Liver (tissue), 9 donors: ENCODE results near the gene KRTAP4-5. TPM values are rescaled to one million over a fixed set of nuclear protein-coding genes. Genes with fewer than 3 reads are reported as not detected.
"Not testable (repeated sequence)": the region's sequence is repeated elsewhere in the genome, so short reads cannot be mapped to it uniquely, and the experiment has no call there.

Experiments
- DNase-seq: peaks from one replicate; pipeline ENCODE4 v3.0.0-alpha.2; 2017; ENCODE audit warnings: low spot score
- H3K27ac ChIP-seq, 2 donors: one replicate each; pipeline ENCODE4 v1.7.0; 2013; ENCODE audit warnings: inconsistent platforms in 2 of 2, low read length in 2 of 2, control low read depth in 1 of 2, low read depth in 1 of 2, mild to moderate bottlenecking in 1 of 2
- H3K27me3 ChIP-seq, 4 donors: one replicate each; pipeline versions ENCODE4 v1.6.1 to v1.7.0; 2013; ENCODE audit warnings: low read length in 3 of 4, inconsistent platforms in 1 of 4, mild to moderate bottlenecking in 1 of 4, moderate library complexity in 1 of 4; ENCODE audit not compliant: control insufficient read depth in 4 of 4, insufficient read depth in 4 of 4
- H3K36me3 ChIP-seq, 4 donors: one replicate each; pipeline versions ENCODE4 v1.6.1 to v1.7.0; 2013; ENCODE audit warnings: low read length in 3 of 4, mild to moderate bottlenecking in 3 of 4, low read depth in 1 of 4, moderate library complexity in 1 of 4; ENCODE audit not compliant: control insufficient read depth in 4 of 4, insufficient read depth in 3 of 4
- H3K4me1 ChIP-seq, 4 donors: one replicate each; pipeline versions ENCODE4 v1.6.1 to v1.7.0; 2013; ENCODE audit warnings: low read length in 3 of 4, mild to moderate bottlenecking in 3 of 4, moderate library complexity in 1 of 4; ENCODE audit not compliant: control insufficient read depth in 4 of 4, insufficient read depth in 4 of 4
- H3K4me3 ChIP-seq, 3 donors: one replicate each; pipeline versions ENCODE4 v1.6.1 to v1.7.0; 2013; ENCODE audit warnings: low read length in 3 of 3, control low read depth in 1 of 3, low read depth in 1 of 3, mild to moderate bottlenecking in 1 of 3
- H3K9ac ChIP-seq, 2 donors: one replicate each; pipeline ENCODE4 v1.7.0; 2013; ENCODE audit warnings: low read length in 2 of 2, mild to moderate bottlenecking in 2 of 2, moderate library complexity in 2 of 2, control low read depth in 1 of 2, low read depth in 1 of 2
- H3K9me3 ChIP-seq, 4 donors: one replicate each; pipeline versions ENCODE4 v1.6.1 to v1.7.0; 2013; ENCODE audit warnings: low read length in 3 of 4; ENCODE audit not compliant: control insufficient read depth in 4 of 4
- CTCF ChIP-seq: fragments of 150-350 bp; IDR thresholded peaks from 2 replicates; pipeline ENCODE4 v1.5.1; 2017; ENCODE audit warnings: improper control_type of control experiment, low read depth, low read length; ENCODE audit not compliant: missing input control
- FOXA1 ChIP-seq: IDR thresholded peaks from 2 replicates; pipeline ENCODE4 v1.6.1; 2016; ENCODE audit warnings: antibody characterized with exemption
- FOXA2 ChIP-seq: IDR thresholded peaks from 2 replicates; pipeline ENCODE4 v1.6.1; 2016; ENCODE audit warnings: antibody characterized with exemption
- GABPA ChIP-seq, 2 donors: IDR thresholded peaks in 1 of 2; conservative IDR thresholded peaks in 1 of 2; 2 replicates each; pipeline ENCODE4 v1.6.1; 2016; ENCODE audit warnings: antibody characterized with exemption in 2 of 2, mild to moderate bottlenecking in 1 of 2, moderate library complexity in 1 of 2
- HNF4G ChIP-seq: IDR thresholded peaks from 2 replicates; pipeline ENCODE4 v1.6.1; 2016; ENCODE audit warnings: antibody characterized with exemption
- JUND ChIP-seq, 2 donors: IDR thresholded peaks; 2 replicates each; pipeline ENCODE4 v1.6.1; 2016; ENCODE audit warnings: antibody characterized with exemption in 2 of 2
- MAX ChIP-seq: IDR thresholded peaks from 2 replicates; pipeline ENCODE4 v1.6.1; 2016; ENCODE audit warnings: antibody characterized with exemption
- NR2F2 ChIP-seq: IDR thresholded peaks from 2 replicates; pipeline ENCODE4 v1.6.1; 2016; ENCODE audit warnings: antibody characterized with exemption
- RAD21 ChIP-seq, 2 donors: IDR thresholded peaks; 2 replicates each; pipeline ENCODE4 v1.6.1; 2016; ENCODE audit warnings: antibody characterized with exemption in 2 of 2, mild to moderate bottlenecking in 2 of 2
- RXRA ChIP-seq, 2 donors: IDR thresholded peaks; 2 replicates each; pipeline ENCODE4 v1.6.1; 2017 to 2018; ENCODE audit warnings: antibody characterized with exemption in 2 of 2, mild to moderate bottlenecking in 1 of 2
- SP1 ChIP-seq: IDR thresholded peaks from 2 replicates; pipeline ENCODE4 v1.6.1; 2018; ENCODE audit warnings: antibody characterized with exemption, mild to moderate bottlenecking
- TAF1 ChIP-seq: conservative IDR thresholded peaks from 2 replicates; pipeline ENCODE4 v1.6.1; 2016; ENCODE audit warnings: antibody characterized with exemption, mild to moderate bottlenecking
- YY1 ChIP-seq: IDR thresholded peaks from 2 replicates; pipeline ENCODE4 v1.6.1; 2016; ENCODE audit warnings: antibody characterized with exemption, mild to moderate bottlenecking
- ZBTB33 ChIP-seq: IDR thresholded peaks from 2 replicates; pipeline ENCODE4 v1.6.1; 2016; ENCODE audit warnings: antibody characterized with exemption
- WGBS: extraction: QIAGEN DNeasy Blood & Tissue Kit; methylation state at CpG from one replicate; pipeline ENCODE4 v1.1.7; 2013; 5-methylcytosine and 5-hydroxymethylcytosine counted together
- polyA plus RNA-seq, 2 donors: library from polyadenylated mRNA; stranded (reverse) in 1 of 2; unstranded in 1 of 2; fragments of 200-250 nt in 1 of 2; fragments of >200 nt in 1 of 2; fragmentation: Nextera tagmentation in 1 of 2; extraction: Ambion mirVana in 1 of 2; gene quantifications; one replicate each; pipeline versions ENCODE4 v1.2.1 to v1.2.3, GENCODE V29; 2013 to 2015
- total RNA-seq, 2 donors: library from RNA; depleted of rRNA; stranded (reverse); fragments of >200 nt; gene quantifications; one replicate each; pipeline ENCODE4 v1.2.3, GENCODE V29; 2014
- donor health status: healthy.
- donor health status: healthy.
- donor health status: healthy.
- donor health status: healthy.
- donor health status: healthy.

The KRTAP4-5 gene
- total and polyA plus RNA-seq, 4 donors: not detected

GRCh38 chr17:41121742-41122141 is 27.9 kb downstream of the KRTAP4-5 start:
- Histone ChIP-seq H3K4me3 (no peak overlapping the region), H3K36me3 (no peaks in the 10 kb centered on the region), H3K9me3 (no peaks in the 10 kb centered on the region), H3K9ac (no peak overlapping the region), H3K27me3 (no peaks in the 10 kb centered on the region), H3K27ac (no peak overlapping the region), H3K4me1 (no peaks in the 10 kb centered on the region)
- WGBS: 83% methylated on average over 2 of the region's 2 CpGs
- TF ChIP-seq TAF1 (no peak), RXRA (IDR thresholded peaks at IDR 0.05) (no peak), ZBTB33 (no peak), MAX (no peak), GABPA (IDR thresholded peaks at IDR 0.05 in 1 of 2, conservative IDR thresholded peaks at IDR 0.05 in 1 of 2) (no peak), FOXA2 (no peak), HNF4G (no peak), SP1 (no peak), NR2F2 (no peak), YY1 (no peak), JUND (IDR thresholded peaks at IDR 0.05) (no peak), RAD21 (IDR thresholded peaks at IDR 0.05) (no peak), FOXA1 (no peak)
- DNase-seq: no peak

- not testable (repeated sequence) for H3K4me3 ChIP-seq, H3K27me3 ChIP-seq, H3K27ac ChIP-seq, H3K9me3 ChIP-seq, H3K4me1 ChIP-seq, H3K36me3 ChIP-seq, H3K9ac ChIP-seq, DNase-seq
- 55% methylated on average over 11 of the region's 11 CpGs for WGBS
Observed at GRCh38 chr17:41119696-41120690, 29.6 kb downstream of the KRTAP4-5 start.

GRCh38 chr17:41118721-41119120 is 30.9 kb downstream of the KRTAP4-5 start:
- 87% methylated on average over 4 of the region's 4 CpGs for WGBS
- no peak overlapping the region for H3K4me3 ChIP-seq
- no peaks in the 10 kb centered on the region for H3K4me1 ChIP-seq
- H3K27ac ChIP-seq: no peak overlapping the region
- H3K9ac ChIP-seq: no peak overlapping the region
- DNase-seq: no peak
- H3K9me3 ChIP-seq: no peaks in the 10 kb centered on the region
- no peak for TF ChIP-seq NR2F2
- TF ChIP-seq CTCF: no peak
- no peak for TF ChIP-seq SP1
- TF ChIP-seq RXRA (IDR thresholded peaks at IDR 0.05): no peak
- no peak for TF ChIP-seq YY1
- H3K27me3 ChIP-seq: peaks cover 0 to 4% (median 0%) of the 10 kb centered on the region in 4 donors
- H3K36me3 ChIP-seq: no peaks in the 10 kb centered on the region

- H3K9me3 ChIP-seq, H3K4me3 ChIP-seq, DNase-seq, H3K4me1 ChIP-seq, H3K27ac ChIP-seq, H3K36me3 ChIP-seq, H3K27me3 ChIP-seq, H3K9ac ChIP-seq: not testable (repeated sequence)
- 75% methylated on average over 10 of the region's 10 CpGs for WGBS
Observed at GRCh38 chr17:41117846-41118386, 31.7 kb downstream of the KRTAP4-5 start, which contains the start of gene KRTAP4-11. Gene KRTAP4-11 (minus strand): TSS chr17:41118373. CDS start chr17:41118315, 58 bp downstream.
